AG04449 (cell line): ENCODE results near the gene CD2AP.

Experiments used
- CTCF ChIA-PET: fragments of 350-600 bp; formaldehyde crosslinking; extraction: SDS; loops from one replicate; lab custom pipeline; 2021; ENCODE audit warnings: antibody characterized with exemption; lab: Yijun Ruan, JAX
- POLR2A ChIA-PET: fragments of 400-600, 350-600 bp; formaldehyde crosslinking; extraction: SDS; loops from one replicate; lab custom pipeline; 2020; ENCODE audit warnings: antibody characterized with exemption, inconsistent platforms; lab: Yijun Ruan, JAX
- DNase-seq: peaks from one replicate; pipeline ENCODE4 v3.0.0-alpha.2; 2010; ENCODE audit warnings: low read depth, low spot score
- H3K4me3 ChIP-seq: 2 replicates; pipeline ENCODE4 v1.5.1; 2011; ENCODE audit warnings: low read depth, mild to moderate bottlenecking, control low read depth, low read length
- CTCF ChIP-seq: IDR thresholded peaks from one replicate; pipeline ENCODE4 v1.5.1; 2011; ENCODE audit warnings: mild to moderate bottlenecking, moderate library complexity, low read length, control low read depth, inconsistent platforms; ENCODE audit not compliant: insufficient read depth; ENCODE audit errors: missing control alignments

CD2AP gene

GRCh38 chr6:47598367-47598766, 120.8 kb downstream of the CD2AP start:
- POLR2A ChIA-PET: no interaction called here
- H3K4me3 ChIP-seq: no peak overlapping the region
- CTCF ChIA-PET: no interaction called here
- TF ChIP-seq CTCF: no peak
- no peak for DNase-seq

GRCh38 chr6:47599512-47599911, 121.9 kb downstream of the CD2AP start:
- no peak for TF ChIP-seq CTCF
- ChIA-PET CTCF (no interaction called here), POLR2A (no interaction called here)
- DNase-seq: no peak
- H3K4me3 ChIP-seq: no peak overlapping the region

- CTCF ChIA-PET: no interaction called here
- H3K4me3 ChIP-seq: no peak overlapping the region
- POLR2A ChIA-PET: no interaction called here
- no peak for DNase-seq
- TF ChIP-seq CTCF: no peak
Measured at GRCh38 chr6:47603227-47603626, 125.6 kb downstream of the CD2AP start.

- ChIA-PET POLR2A (no interaction called here), CTCF (no interaction called here)
- no peak for TF ChIP-seq CTCF
- no peak for DNase-seq
- H3K4me3 ChIP-seq: no peak overlapping the region
Measured at GRCh38 chr6:47603995-47604394, 126.4 kb downstream of the CD2AP start.

- POLR2A ChIA-PET: no interaction called here
- no peak for TF ChIP-seq CTCF
- no peak overlapping the region for H3K4me3 ChIP-seq
- CTCF ChIA-PET: interaction anchor here (2.6 kb wide), 1 partner anchor 10 kb away, joined by 15 read pairs; no protein-coding TSS in a partner anchor
- no peak for DNase-seq
Measured at GRCh38 chr6:47621838-47622449, 144.4 kb downstream of the CD2AP start.

- H3K4me3 ChIP-seq: no peak overlapping the region
- no peak for TF ChIP-seq CTCF
- DNase-seq: no peak
- ChIA-PET CTCF (no interaction called here), POLR2A (no interaction called here)
Measured at GRCh38 chr6:47626782-47627181, 149.2 kb downstream of the CD2AP start.
